Heart left ventricle (tissue), 13 donors: ENCODE measurements around the gene C1orf167.

Experiments
- CTCF ChIP-seq, 12 donors: fragments of 200-600 bp; sonication (generic) in 4 of 12; IDR thresholded peaks; one replicate each; pipeline versions ENCODE4 v1.5.0 to v1.8.0; 2018 to 2022; ENCODE audit warnings: antibody characterized with exemption in 12 of 12, mild to moderate bottlenecking in 5 of 12
- POLR2A ChIP-seq, 2 donors: fragments of 450-650 bp; IDR thresholded peaks; one replicate each; pipeline ENCODE4 v1.6.1; 2017; ENCODE audit warnings: antibody characterized with exemption in 2 of 2, mild to moderate bottlenecking in 2 of 2, moderate library complexity in 2 of 2
- donor health status: ischemic (EF 13 %, LVEDD 7.1; RV severe dilation, severe dysfunction).
- donor health status: DM: no; HTN: yes; CAD: no.
- donor health status: DM: no; HTN: no; CAD: no.
- donor health status: ischemic (EF 25% LVEDD 6.9; RV normal size, moderate dysfunction).
- donor health status: ischemic (EF 25% LVEDD 5.7; RV mildly dilated, moderate dysfunction).
- donor health status: ischemic (EF 35%, LVEDD 5.7; RV mildly dilated, moderate dysfunction).
- donor health status: nonischemic (EF 11% LVEDD 7.7; RV severe dilation, severe dysfunction).
- donor health status: DM: yes; HTN: yes; CAD: no.
- donor health status: PGD.
- donor health status: ischemic (EF 29% LVEDD 5.4; RV normal size, mild dysfunction).
- donor health status: nonischemic (EF 23%, LVEDD 6.1; RV moderate dilation, normal function).

- TF ChIP-seq POLR2A (IDR thresholded peaks at IDR 0.05) = no peak
- TF ChIP-seq CTCF (IDR thresholded peaks at IDR 0.05) = peak; percentile 90 to 99 (median 97)
These were observed 42.5 kb upstream of the C1orf167 start for GRCh38 chr1:11719313-11720032.
